PC-9 (cell line): ENCODE results near the gene OR10K1. TPM values are rescaled to one million over a fixed set of nuclear protein-coding genes. Genes with fewer than 3 reads are reported as not detected.

Source experiments
- BruUV-seq: library from RNA; stranded (reverse); fragments of 400-500 nt; replicated peaks from 2 replicates; lab custom pipeline; 2021; lab: Mats Ljungman, UMichigan
- CTCF ChIA-PET: fragments of 300-600 bp; sonication (Branson Sonifier 250); formaldehyde crosslinking; loops from one replicate; lab custom pipeline; 2022; ENCODE audit warnings: antibody characterized with exemption; lab: Charles Lee
- POLR2A ChIA-PET: fragments of 300-600 bp; sonication (Branson Sonifier 250); formaldehyde crosslinking; loops from one replicate; lab custom pipeline; 2022; ENCODE audit warnings: antibody characterized with exemption; ENCODE audit not compliant: unreplicated experiment; lab: Charles Lee
- DNase-seq, 2 experiments: peaks; one replicate each; pipeline versions ENCODE4 v3.0.0 to v3.0.0-alpha.2; 2015 to 2022; ENCODE audit warnings: mixed read lengths in 1 of 2
- H2AFZ ChIP-seq: fragments of 200-600 bp; sonication (generic); 2 replicates; pipeline ENCODE4 v1.8.1; 2017; ENCODE audit warnings: antibody characterized with exemption
- H3F3A ChIP-seq: fragments of 200-600 bp; sonication (generic); 2 replicates; pipeline ENCODE4 v1.8.1; 2017; ENCODE audit warnings: antibody characterized with exemption, mild to moderate bottlenecking, low read depth; ENCODE audit not compliant: insufficient read depth
- H3K27ac ChIP-seq: fragments of 200-600 bp; sonication (generic); 2 replicates; pipeline ENCODE4 v1.6.1; 2016; ENCODE audit warnings: mixed run types
- H3K27me3 ChIP-seq: fragments of 200-600 bp; sonication (generic); 2 replicates; pipeline ENCODE4 v1.6.1; 2016; ENCODE audit warnings: low read depth, mixed run types; ENCODE audit not compliant: insufficient read depth
- H3K36me3 ChIP-seq: fragments of 200-600 bp; sonication (generic); 2 replicates; pipeline ENCODE4 v1.6.1; 2016; ENCODE audit warnings: low read depth, mixed run types
- H3K4me1 ChIP-seq: fragments of 200-600 bp; sonication (generic); replicated peaks from 2 replicates; pipeline ENCODE4 v1.6.1; 2016; ENCODE audit warnings: mixed run types; ENCODE audit not compliant: insufficient read depth
- H3K4me2 ChIP-seq: fragments of 200-600 bp; sonication (generic); 2 replicates; pipeline ENCODE4 v1.6.1; 2017; ENCODE audit warnings: mixed run types
- H3K4me3 ChIP-seq: fragments of 200-600 bp; sonication (generic); 2 replicates; pipeline ENCODE4 v1.6.1; 2016; ENCODE audit warnings: mixed run types
- H3K79me2 ChIP-seq: fragments of 200-600 bp; sonication (generic); 2 replicates; pipeline ENCODE4 v1.6.1; 2017; ENCODE audit warnings: low read depth, mixed run types
- H3K9me2 ChIP-seq: fragments of 200-600 bp; sonication (generic); 2 replicates; pipeline ENCODE4 v1.8.1; 2017; ENCODE audit warnings: mild to moderate bottlenecking; ENCODE audit not compliant: insufficient read depth
- H3K9me3 ChIP-seq: fragments of 200-600 bp; sonication (generic); 2 replicates; pipeline ENCODE4 v1.8.1; 2016; ENCODE audit warnings: low read depth; ENCODE audit not compliant: insufficient read depth
- H4K20me1 ChIP-seq: fragments of 200-600 bp; sonication (generic); 2 replicates; pipeline ENCODE4 v1.8.1; 2017; ENCODE audit not compliant: insufficient read depth
- CTCF ChIP-seq: fragments of 200-600 bp; sonication (generic); conservative IDR thresholded peaks from 2 replicates; pipeline ENCODE4 v1.6.1; 2017; ENCODE audit warnings: mixed run types, antibody characterized with exemption, mild to moderate bottlenecking, moderate library complexity
- EZH2 ChIP-seq: fragments of 200-600 bp; sonication (generic); IDR thresholded peaks from 2 replicates; pipeline ENCODE4 v1.8.0; 2017; ENCODE audit warnings: antibody characterized with exemption, low read depth
- intact Hi-C: fragments of 100-400 bp; cut with micrococcal nuclease; formaldehyde crosslinking; loops from one replicate; pipeline ENCODE4 v1.10.0; 2022; ENCODE audit not compliant: unreplicated experiment
- total RNA-seq: library from RNA; stranded (reverse); gene quantifications from 2 replicates; pipeline ENCODE4 v1.2.3, GENCODE V29; 2021

OR10K1 gene
- total RNA-seq, 1 experiment from 2014 or later, result not detected

- Histone ChIP-seq H3K9me2 (no peaks in the 10 kb centered on the region), H3K4me2 (no peak overlapping the region), H2AFZ (no peak overlapping the region), H3K27ac (no peak overlapping the region), H3K9me3 (no peaks in the 10 kb centered on the region), H3F3A (no peaks in the 10 kb centered on the region), H3K79me2 (no peaks in the 10 kb centered on the region), H3K36me3 (no peaks in the 10 kb centered on the region), H3K4me3 (no peak overlapping the region), H4K20me1 (no peaks in the 10 kb centered on the region), H3K4me1 (no peaks in the 10 kb centered on the region), H3K27me3 (no peaks in the 10 kb centered on the region)
- TF ChIP-seq EZH2 (no peak), CTCF (no peak)
- no TSS peak for BruUV-seq
- no peak for DNase-seq
- CTCF ChIA-PET, result no interaction called here
- POLR2A ChIA-PET, result no interaction called here
- intact Hi-C loops, result no loop called here
Observed at GRCh38 chr1:158457246-158457645, 4.4 kb upstream of the OR10K1 start.

GRCh38 chr1:158458263-158458662 lies 3.4 kb upstream of the OR10K1 start:
- H3K27me3 ChIP-seq, result no peaks in the 10 kb centered on the region

GRCh38 chr1:158471920-158472319 lies 10.3 kb downstream of the OR10K1 start, which contains the start of gene OR10R2:
TSS of gene OR10R2 (plus strand) at chr1:158472220. CDS start at chr1:158472326, 106 bp downstream.
- Histone ChIP-seq H3K9me2 (no peaks in the 10 kb centered on the region), H2AFZ (no peak within 1 kb of the TSS), H3F3A (no peaks in the 10 kb centered on the region), H4K20me1 (no peaks in the 10 kb centered on the region), H3K27me3 (no peaks in the 10 kb centered on the region), H3K4me2 (no peak within 1 kb of the TSS), H3K27ac (no peak within 1 kb of the TSS), H3K4me1 (no peaks in the 10 kb centered on the region), H3K9me3 (no peaks in the 10 kb centered on the region), H3K36me3 (no peaks in the 10 kb centered on the region), H3K4me3 (no peak within 1 kb of the TSS), H3K79me2 (no peaks in the 10 kb centered on the region)
- intact Hi-C loops, result no loop called here
- DNase-seq, result no peak
- ChIA-PET CTCF (no interaction called here), POLR2A (no interaction called here)
- BruUV-seq, result no TSS peak
- TF ChIP-seq CTCF (no peak), EZH2 (no peak)

More at GRCh38 chr1:158458263-158458662, 3.4 kb upstream of the OR10K1 start:
- no peak for DNase-seq
- H3K4me1 ChIP-seq, result no peaks in the 10 kb centered on the region
- intact Hi-C loops, result no loop called here
- no peaks in the 10 kb centered on the region for H3F3A ChIP-seq
- no peak overlapping the region for H3K4me2 ChIP-seq
- no peak overlapping the region for H3K4me3 ChIP-seq
- H3K36me3 ChIP-seq, result no peaks in the 10 kb centered on the region
- TF ChIP-seq EZH2 (no peak), CTCF (no peak)
- no TSS peak for BruUV-seq
- H3K9me3 ChIP-seq, result no peaks in the 10 kb centered on the region
- H3K27ac ChIP-seq, result no peak overlapping the region
- H2AFZ ChIP-seq, result no peak overlapping the region
- no peaks in the 10 kb centered on the region for H3K9me2 ChIP-seq
- no peaks in the 10 kb centered on the region for H4K20me1 ChIP-seq
- CTCF ChIA-PET, result no interaction called here
- POLR2A ChIA-PET, result no interaction called here
- H3K79me2 ChIP-seq, result no peaks in the 10 kb centered on the region
